CD4-positive, alpha-beta T cell treated with Interleukin-15 for 4 hours (primary cell): ENCODE measurements around the gene NUCB1.
"Not testable (repeated sequence)": the region's sequence is repeated elsewhere in the genome, so short reads cannot be mapped to it uniquely, and the experiment has no call there.

ENCODE experiments used
- DNase-seq: peaks from one replicate; pipeline ENCODE4 v3.0.0-alpha.2; 2020; ENCODE audit warnings: low spot score

NUCB1 gene

GRCh38 chr19:48905664-48906063, 5.6 kb downstream of the NUCB1 start:
- DNase-seq = no peak

- no peak for DNase-seq
These were observed 6.2 kb downstream of the NUCB1 start for GRCh38 chr19:48906324-48906723.

- DNase-seq = no peak
These were observed 7.6 kb downstream of the NUCB1 start for GRCh38 chr19:48907671-48908070.

DNA sequence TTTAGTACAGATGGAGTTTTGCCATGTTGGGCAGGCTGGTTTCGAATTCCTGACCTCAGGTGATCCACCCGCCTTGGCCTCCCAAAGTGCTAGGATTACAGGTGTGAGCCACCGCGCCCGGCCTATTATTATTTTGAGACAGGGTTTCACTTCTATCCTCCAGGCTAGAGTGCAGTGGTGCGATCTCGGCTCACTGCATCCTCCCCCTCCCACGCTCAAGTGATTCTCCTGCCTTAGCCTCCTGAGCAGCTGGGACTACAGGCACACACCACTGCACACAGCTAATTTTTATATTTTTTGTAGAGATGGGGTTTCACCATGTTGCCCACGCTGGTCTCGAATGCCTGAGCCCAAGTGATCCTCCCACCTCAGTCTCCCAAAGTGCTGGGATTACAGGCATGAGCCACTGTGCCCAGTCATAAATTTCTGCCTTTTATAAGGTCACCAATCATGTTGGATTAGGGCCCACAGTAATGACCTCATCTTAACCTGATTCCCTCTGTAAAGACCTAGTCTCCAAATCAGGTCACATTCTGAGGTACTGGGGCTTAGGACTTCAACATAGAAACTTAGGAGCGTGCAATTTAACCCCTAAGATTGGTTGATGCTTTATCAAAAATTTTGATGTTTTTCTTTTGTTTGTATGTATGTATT, 9.4 kb downstream of the NUCB1 start:
- DNase-seq = not testable (repeated sequence)

DNA sequence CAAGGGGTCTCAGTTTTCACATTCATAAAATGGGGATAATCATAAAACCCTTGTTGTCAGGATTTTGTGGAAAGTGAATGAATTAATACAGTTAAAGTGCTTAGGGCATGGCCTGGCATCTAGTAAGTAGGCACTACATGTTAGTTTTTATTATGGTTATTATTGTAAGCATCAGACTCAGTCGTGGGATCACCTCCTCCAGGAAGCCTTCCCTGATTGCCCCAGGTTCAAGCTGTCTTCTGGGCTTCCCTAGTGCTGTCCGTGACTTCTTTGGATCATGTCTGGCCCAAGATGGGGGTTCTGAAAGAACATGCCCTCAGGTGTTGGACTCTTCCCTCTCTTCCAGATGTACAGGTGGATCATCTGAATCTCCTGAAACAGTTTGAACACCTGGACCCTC, 10.7 kb downstream of the NUCB1 start:
- DNase-seq = no peak

- DNase-seq = no peak
These were observed 13.2 kb downstream of the NUCB1 start for GRCh38 chr19:48913114-48913889.

- DNase-seq = no peak
These were observed 14.1 kb downstream of the NUCB1 start for GRCh38 chr19:48914181-48914580.

GRCh38 chr19:48915757-48916156, 15.6 kb downstream of the NUCB1 start:
- DNase-seq = no peak

DNA sequence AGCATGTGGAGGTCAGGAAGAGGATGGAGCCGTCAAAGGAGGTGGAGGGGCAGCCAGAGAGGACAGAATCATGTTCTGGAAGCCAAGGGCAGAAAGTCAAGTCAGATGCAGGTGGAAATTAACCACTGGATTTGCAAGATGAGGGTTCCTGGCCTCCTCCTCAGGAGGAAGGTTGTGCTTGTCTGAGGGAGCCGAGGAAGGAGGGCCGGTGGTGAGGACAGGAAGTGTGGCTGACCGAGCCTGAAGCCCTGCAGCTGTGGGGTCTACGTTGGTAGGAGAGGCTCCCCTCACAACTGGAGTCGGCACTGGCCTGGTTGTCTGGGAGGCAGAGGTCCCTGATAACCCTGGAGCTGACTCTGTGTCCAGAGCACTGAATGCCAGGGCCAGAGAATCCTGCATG, 18.0 kb downstream of the NUCB1 start:
- no peak for DNase-seq

- no peak for DNase-seq
These were observed 18.7 kb downstream of the NUCB1 start for GRCh38 chr19:48918801-48919247.

- DNase-seq = not testable (repeated sequence)
These were observed 19.2 kb downstream of the NUCB1 start for GRCh38 chr19:48919271-48919670.

DNA sequence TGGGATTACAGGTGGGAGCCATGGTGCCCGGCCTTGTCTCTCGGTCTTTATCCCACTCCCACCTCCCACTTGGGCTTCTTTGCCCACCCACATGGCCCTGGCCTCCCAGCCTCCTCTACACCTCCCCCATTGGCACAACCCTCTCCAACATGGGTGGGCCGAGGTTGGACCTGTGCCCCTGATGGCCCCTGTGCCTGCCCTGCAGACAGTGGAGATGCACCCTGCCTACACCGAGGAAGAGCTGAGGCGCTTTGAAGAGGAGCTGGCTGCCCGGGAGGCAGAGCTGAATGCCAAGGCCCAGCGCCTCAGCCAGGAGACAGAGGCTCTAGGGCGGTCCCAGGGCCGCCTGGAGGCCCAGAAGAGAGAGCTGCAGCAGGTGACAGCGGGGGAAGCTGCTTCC, 20.8 kb downstream of the NUCB1 start:
- DNase-seq = no peak

GRCh38 chr19:48921721-48922500, 21.8 kb downstream of the NUCB1 start:
- DNase-seq = no peak

DNA sequence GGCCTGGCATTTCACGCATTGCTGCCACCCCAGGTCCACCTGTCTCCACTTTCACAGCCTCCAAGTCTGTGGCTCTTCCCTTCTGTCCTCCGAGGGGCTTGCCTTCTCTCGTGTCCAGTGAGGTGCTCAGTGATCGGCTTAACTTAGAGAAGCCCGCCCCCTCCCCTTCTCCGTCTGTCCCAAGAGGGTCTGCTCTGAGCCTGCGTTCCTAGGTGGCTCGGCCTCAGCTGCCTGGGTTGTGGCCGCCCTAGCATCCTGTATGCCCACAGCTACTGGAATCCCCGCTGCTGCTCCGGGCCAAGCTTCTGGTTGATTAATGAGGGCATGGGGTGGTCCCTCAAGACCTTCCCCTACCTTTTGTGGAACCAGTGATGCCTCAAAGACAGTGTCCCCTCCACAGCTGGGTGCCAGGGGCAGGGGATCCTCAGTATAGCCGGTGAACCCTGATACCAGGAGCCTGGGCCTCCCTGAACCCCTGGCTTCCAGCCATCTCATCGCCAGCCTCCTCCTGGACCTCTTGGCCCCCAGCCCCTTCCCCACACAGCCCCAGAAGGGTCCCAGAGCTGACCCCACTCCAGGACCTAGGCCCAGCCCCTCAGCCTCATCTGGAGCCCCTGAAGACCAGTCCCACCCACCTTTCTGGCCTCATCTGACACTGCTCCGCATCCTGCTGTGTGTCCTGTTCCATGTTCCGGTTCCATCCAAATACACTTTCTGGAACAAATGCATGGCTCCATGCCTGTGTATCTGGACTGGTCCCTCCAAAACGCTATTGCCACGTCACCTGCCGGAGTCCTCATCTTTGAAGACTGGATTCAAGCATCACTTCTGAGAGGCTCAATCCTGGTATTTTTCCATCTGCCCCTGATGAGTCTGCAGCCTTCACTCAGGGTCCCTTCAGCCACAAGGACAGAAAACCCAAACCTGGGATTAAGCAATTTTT, 22.7 kb downstream of the NUCB1 start:
- no peak for DNase-seq

DNA sequence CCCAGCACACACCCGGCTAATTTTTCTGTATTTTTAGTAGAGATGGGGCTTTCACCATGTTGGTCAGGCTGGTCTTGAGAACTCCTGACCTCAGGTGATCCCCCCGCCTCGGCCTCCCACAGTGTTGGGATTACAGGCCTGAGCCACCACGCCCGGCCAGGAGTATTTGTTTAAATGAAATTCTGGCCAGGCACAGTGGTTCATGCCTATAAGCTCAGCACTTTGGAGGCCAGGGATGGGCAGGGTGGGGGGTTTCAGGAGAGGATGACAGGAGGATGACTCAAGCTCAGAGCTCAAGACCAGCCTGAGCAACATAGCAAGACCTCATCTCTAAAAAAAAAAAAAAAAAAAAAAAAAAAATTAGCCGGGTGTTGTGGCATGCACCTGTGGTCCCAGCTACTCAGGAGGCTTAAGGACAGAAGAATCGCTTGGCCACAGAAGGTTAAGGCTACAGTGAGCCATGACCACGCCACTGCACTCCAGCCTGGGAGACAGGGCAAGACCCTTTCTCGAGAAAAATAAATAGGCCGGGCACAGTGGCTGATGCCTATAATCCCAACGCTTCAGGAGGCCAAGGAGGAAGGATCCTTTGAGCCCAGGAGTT, 25.2 kb downstream of the NUCB1 start:
- DNase-seq = no peak

GRCh38 chr19:48925890-48926289, 25.8 kb downstream of the NUCB1 start:
- not testable (repeated sequence) for DNase-seq

GRCh38 chr19:48926909-48927308, 26.8 kb downstream of the NUCB1 start:
- DNase-seq = peak; percentile 6

GRCh38 chr19:48927692-48928091, 27.6 kb downstream of the NUCB1 start:
- not testable (repeated sequence) for DNase-seq

DNA sequence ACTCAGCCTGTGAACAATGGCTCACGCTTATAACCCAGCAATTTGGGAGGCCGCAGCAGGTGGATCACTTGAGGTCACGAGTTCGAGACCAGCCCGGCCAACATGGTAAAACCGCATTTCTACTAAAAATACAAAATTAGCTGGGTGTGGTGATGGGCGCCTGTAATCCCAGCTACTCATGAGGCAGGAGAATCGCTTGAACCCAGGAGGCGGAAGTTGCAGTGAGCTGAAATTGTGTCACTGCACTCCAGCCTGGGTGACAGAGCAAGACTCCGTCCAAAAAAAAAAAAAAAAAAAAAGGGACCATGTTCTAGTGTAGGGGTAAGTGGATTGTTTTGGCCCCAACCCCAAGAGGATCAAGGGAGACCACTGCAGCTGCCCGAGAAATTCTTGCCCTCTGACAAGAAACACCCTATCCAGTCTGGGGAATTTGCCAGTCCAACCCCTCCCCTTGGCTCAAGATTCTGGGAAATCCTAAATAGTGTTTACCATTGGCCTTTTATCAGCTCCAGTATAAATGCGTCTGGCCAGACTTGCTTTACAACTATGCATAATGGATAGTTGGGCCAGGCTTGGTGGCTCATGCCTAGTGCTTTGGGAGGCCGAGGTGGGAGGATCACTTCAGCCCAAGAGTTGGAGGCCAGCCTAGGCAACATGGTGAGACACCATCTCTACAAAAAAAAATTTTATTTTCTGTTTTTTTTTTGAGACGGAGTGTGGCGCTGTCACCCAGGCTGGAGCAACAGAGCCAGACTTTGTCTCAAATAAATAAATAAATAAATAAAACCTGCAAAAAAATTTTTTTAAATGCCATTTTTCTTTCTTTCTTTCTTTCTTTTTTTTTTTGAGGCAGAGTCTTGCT, 28.3 kb downstream of the NUCB1 start:
- DNase-seq = no peak

DNA sequence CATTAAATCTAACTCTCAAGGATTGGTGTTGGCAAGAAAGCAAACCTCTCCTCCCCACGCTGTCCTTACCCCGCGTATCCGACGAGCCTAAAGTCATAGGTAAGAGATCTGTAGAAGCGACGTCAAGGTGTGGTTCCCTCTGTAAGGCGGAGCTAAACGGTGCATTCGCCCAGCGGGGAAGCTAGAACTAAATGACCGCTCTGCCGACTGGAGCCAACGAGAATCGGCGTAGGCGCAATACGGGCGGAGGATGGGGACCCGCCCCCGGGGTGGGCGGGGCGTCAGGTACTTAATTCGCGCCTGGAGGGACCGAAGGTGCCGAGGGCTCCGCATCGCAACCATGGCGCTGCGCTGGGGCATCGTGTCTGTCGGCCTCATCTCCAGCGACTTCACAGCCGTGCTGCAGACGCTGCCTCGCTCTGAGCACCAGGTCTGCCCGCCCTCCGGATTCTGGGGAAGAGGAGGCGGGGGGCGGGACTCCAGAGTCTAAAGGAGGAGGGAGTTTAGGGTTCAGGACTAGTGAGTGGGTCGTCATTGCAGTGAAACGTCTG, 33.3 kb downstream of the NUCB1 start, which contains the start of gene DHDH:
TSS of gene DHDH (plus strand) at position 318 of the 551 bp plus-strand sequence. CDS start at position 341, 23 bp downstream.
- peak; percentile 88 for DNase-seq
